Activated CD8-positive, alpha-beta T cell treated with anti-CD3 and anti-CD28 coated beads, Interleukin-2, amount 10 ng/mL, durations not matched to agents 7 days and 5 days (primary cell): ENCODE measurements around the gene COL4A4. TPM values are rescaled to one million over a fixed set of nuclear protein-coding genes. Genes with fewer than 3 reads are reported as not detected.
"Not testable (repeated sequence)": the region's sequence is repeated elsewhere in the genome, so short reads cannot be mapped to it uniquely, and the experiment has no call there.

Source experiments
- ATAC-seq: fragments of 150-1000 bp; cut with Tn5 transposase; one replicate; pipeline ENCODE4 v1.10.0; 2021; ENCODE audit warnings: moderate library complexity
- CTCF ChIA-PET: fragments of 350-600 bp; sonication (Branson Sonifier 250); formaldehyde crosslinking; loops from one replicate; lab custom pipeline; 2021; ENCODE audit warnings: antibody characterized with exemption; lab: Charles Lee
- POLR2A ChIA-PET: fragments of 350-600 bp; sonication (Branson Sonifier 250); formaldehyde crosslinking; loops from one replicate; lab custom pipeline; 2021; ENCODE audit warnings: antibody characterized with exemption; lab: Charles Lee
- DNase-seq: peaks from one replicate; pipeline ENCODE4 v3.0.0-alpha.2; 2020
- H3K27ac Mint-ChIP-seq: one replicate; pipeline ENCODE4 v1.8.0; 2021; ENCODE audit warnings: mild to moderate bottlenecking, mixed read lengths
- H3K27me3 Mint-ChIP-seq: one replicate; pipeline ENCODE4 v1.8.0; 2021; ENCODE audit warnings: low read depth, mixed read lengths
- H3K36me3 Mint-ChIP-seq: one replicate; pipeline ENCODE4 v1.8.0; 2021; ENCODE audit warnings: low read depth, mixed read lengths
- H3K4me1 Mint-ChIP-seq: one replicate; pipeline ENCODE4 v1.8.0; 2021; ENCODE audit warnings: low read depth, mixed read lengths
- H3K4me3 Mint-ChIP-seq: one replicate; pipeline ENCODE4 v1.8.0; 2021; ENCODE audit warnings: mild to moderate bottlenecking, mixed read lengths
- H3K9me3 Mint-ChIP-seq: one replicate; pipeline ENCODE4 v1.8.0; 2022; ENCODE audit warnings: mixed read lengths; ENCODE audit not compliant: insufficient read depth
- total RNA-seq, 2 experiments: library from RNA; stranded (reverse); gene quantifications; one replicate each; pipeline ENCODE4 v1.2.3, GENCODE V29; 2021

The COL4A4 gene
- total RNA-seq, 2 experiments from 2014 or later, result not detected

- Mint-ChIP-seq H3K9me3 (no peaks in the 10 kb centered on the region), H3K4me1 (no peaks in the 10 kb centered on the region), H3K4me3 (no peak overlapping the region), H3K27me3 (peaks cover 5% of the 10 kb centered on the region), H3K36me3 (no peaks in the 10 kb centered on the region), H3K27ac (no peak overlapping the region)
- DNase-seq (no peak), ATAC-seq (no peak)
- ChIA-PET CTCF (no interaction called here), POLR2A (no interaction called here)
Observed at GRCh38 chr2:227099340-227099739, 64.7 kb downstream of the COL4A4 start.

DNA sequence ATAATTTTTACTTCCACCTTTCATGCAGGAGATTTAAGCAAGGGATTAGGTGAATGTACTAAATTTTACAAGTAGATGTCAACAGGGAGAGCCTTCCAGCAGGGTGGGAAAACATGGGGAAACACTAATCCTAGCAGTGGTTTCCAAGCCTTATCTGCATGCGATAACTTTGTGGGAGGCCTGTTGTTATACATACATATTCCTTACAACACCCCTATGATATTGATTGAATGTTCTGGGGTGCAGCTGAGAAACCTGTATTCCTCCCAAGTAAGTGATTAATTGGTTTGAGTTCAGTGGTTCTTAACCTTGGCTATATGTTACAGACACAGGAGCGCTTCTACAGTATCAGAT lies 65.9 kb downstream of the COL4A4 start:
- POLR2A ChIA-PET, result no interaction called here
- CTCF ChIA-PET, result no interaction called here
- Mint-ChIP-seq H3K4me3 (no peak overlapping the region), H3K9me3 (no peaks in the 10 kb centered on the region), H3K4me1 (no peaks in the 10 kb centered on the region), H3K27ac (no peak overlapping the region), H3K27me3 (peaks cover 7% of the 10 kb centered on the region), H3K36me3 (no peaks in the 10 kb centered on the region)
- ATAC-seq (no peak), DNase-seq (no peak)

DNA sequence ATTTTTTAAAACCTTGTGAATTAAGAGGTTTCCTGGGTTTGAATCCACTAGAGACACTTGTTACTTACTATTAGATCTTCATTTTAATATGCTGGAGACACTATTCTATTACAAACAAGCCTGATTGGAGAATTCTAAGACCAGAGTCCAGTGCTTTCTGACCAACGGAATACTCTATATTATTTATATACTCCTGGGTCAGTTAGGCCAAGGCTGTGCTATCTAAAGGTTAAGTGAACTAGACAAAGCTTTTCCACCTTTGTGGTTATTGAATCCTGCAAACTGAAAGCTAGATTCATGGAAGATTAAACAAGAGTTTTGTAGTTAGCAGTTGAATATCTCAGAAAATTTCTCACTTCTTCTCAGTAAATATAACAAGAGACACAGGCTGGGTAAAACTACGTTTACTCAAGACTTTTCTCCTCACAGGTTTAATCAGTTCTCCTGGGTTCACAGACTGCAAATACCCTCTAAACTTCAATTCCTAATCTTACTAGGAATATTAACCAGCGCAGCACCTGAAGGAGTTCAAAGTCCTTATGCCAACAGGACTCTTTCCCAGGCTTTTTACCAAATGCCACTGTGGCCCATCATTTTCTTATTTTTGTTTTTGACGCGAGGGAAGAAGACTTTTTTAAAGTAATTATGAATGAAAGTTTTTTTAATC lies 66.4 kb downstream of the COL4A4 start:
- ATAC-seq (no peak), DNase-seq (no peak)
- CTCF ChIA-PET, result no interaction called here
- H3K36me3 Mint-ChIP-seq, result no peaks in the 10 kb centered on the region
- POLR2A ChIA-PET, result no interaction called here
- no peak overlapping the region for H3K4me3 Mint-ChIP-seq
- no peak overlapping the region for H3K27ac Mint-ChIP-seq
- H3K4me1 Mint-ChIP-seq, result no peaks in the 10 kb centered on the region
- H3K27me3 Mint-ChIP-seq, result peaks cover 6% of the 10 kb centered on the region
- no peaks in the 10 kb centered on the region for H3K9me3 Mint-ChIP-seq

GRCh38 chr2:227095346-227095745 lies 68.7 kb downstream of the COL4A4 start:
- H3K4me1 Mint-ChIP-seq, result no peaks in the 10 kb centered on the region
- POLR2A ChIA-PET, result no interaction called here
- peaks cover 6% of the 10 kb centered on the region for H3K27me3 Mint-ChIP-seq
- ATAC-seq (no peak), DNase-seq (no peak)
- CTCF ChIA-PET, result interaction anchor here (0.6 to 1.1 kb wide), 2 partner anchors 11 to 143 kb away, joined by 3 read pairs; no protein-coding TSS in a partner anchor
- H3K9me3 Mint-ChIP-seq, result no peaks in the 10 kb centered on the region
- no peaks in the 10 kb centered on the region for H3K36me3 Mint-ChIP-seq
- no peak overlapping the region for H3K4me3 Mint-ChIP-seq
- H3K27ac Mint-ChIP-seq, result no peak overlapping the region

- no peak for ATAC-seq
Observed at GRCh38 chr2:227082286-227082685, 81.7 kb downstream of the COL4A4 start.

DNA sequence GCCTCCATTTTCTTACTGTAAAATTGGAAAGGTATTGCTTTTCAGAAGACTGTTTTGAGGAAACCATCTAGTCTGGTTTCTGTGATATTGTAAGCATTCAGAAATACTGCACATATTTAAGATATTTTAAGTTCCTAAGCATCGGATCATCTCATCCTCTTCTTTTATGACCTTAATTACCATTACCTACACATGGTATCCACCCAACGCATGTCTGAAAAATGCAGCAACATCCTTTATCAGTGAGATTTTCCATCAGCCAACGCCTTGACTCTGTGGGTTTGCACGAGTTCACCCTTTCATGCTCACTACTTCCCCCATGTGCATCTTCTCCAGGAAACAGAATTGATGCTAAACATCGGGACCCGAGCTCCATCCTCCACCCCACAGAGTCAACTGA lies 84.3 kb downstream of the COL4A4 start:
- no peak for ATAC-seq

More at GRCh38 chr2:227082286-227082685, 81.7 kb downstream of the COL4A4 start:
- no peak overlapping the region for H3K4me3 Mint-ChIP-seq
- CTCF ChIA-PET, result no interaction called here
- no peak overlapping the region for H3K27ac Mint-ChIP-seq
- peaks cover 3% of the 10 kb centered on the region for H3K27me3 Mint-ChIP-seq
- no peaks in the 10 kb centered on the region for H3K36me3 Mint-ChIP-seq
- H3K9me3 Mint-ChIP-seq, result no peaks in the 10 kb centered on the region
- DNase-seq, result no peak
- H3K4me1 Mint-ChIP-seq, result no peaks in the 10 kb centered on the region
- POLR2A ChIA-PET, result no interaction called here

DNA sequence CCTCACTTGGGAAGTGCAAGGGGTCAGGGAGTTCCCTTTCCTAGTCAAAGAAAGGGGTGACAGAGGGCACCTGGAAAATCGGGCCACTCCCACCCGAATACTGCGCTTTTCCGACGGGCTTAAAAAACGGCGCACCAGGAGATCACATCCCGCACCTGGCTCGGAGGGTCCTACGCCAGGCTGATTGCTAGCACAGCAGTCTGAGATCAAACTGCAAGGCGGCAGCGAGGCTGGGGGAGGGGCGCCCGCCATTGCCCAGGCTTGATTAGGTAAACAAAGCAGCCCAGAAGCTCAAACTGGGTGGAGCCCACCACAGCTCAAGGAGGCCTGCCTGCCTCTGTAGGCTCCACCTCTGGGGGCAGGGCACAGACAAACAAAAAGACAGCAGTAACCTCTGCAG lies 98.9 kb downstream of the COL4A4 start:
- ATAC-seq, H3K9me3 Mint-ChIP-seq, CTCF ChIA-PET, POLR2A ChIA-PET, DNase-seq, H3K36me3 Mint-ChIP-seq, H3K27me3 Mint-ChIP-seq, H3K27ac Mint-ChIP-seq, H3K4me3 Mint-ChIP-seq, H3K4me1 Mint-ChIP-seq: not testable (repeated sequence)

More for the DNA sequence above, 84.3 kb downstream of the COL4A4 start:
- ChIA-PET POLR2A (no interaction called here), CTCF (no interaction called here)
- no peak for DNase-seq
- Mint-ChIP-seq H3K36me3 (no peaks in the 10 kb centered on the region), H3K27me3 (peaks cover 6% of the 10 kb centered on the region), H3K4me3 (no peak overlapping the region), H3K9me3 (no peaks in the 10 kb centered on the region), H3K4me1 (no peaks in the 10 kb centered on the region), H3K27ac (no peak overlapping the region)

DNA sequence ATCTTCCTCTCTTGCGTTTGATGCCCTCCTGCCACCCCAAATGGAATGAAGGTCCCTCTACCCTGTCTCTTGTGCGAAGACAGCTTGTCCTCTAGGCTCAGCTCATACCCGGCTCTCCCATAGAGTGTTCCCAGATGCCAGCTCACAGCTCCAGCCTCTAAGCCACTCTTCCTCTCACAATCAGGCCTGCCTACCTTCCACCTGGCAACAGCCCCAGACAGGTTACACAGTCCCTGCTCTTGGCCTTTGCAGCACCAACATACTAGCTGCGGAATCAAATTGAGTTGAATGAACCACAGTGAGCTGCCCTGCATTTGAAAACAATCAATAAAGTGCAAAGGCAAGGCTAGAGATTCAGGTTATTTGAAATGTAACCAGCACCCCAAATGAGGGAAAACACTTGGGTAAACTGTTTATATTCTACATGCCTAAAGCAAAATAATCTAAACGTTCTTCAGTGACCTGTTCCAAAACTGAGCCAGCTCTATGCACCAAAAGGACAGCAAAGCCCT lies 105.1 kb downstream of the COL4A4 start:
- H3K9me3 Mint-ChIP-seq, result no peaks in the 10 kb centered on the region
- no peak overlapping the region for H3K4me3 Mint-ChIP-seq
- H3K4me1 Mint-ChIP-seq, result no peaks in the 10 kb centered on the region
- H3K27ac Mint-ChIP-seq, result no peak overlapping the region
- POLR2A ChIA-PET, result no interaction called here
- peaks cover 5% of the 10 kb centered on the region for H3K27me3 Mint-ChIP-seq
- no peaks in the 10 kb centered on the region for H3K36me3 Mint-ChIP-seq
- CTCF ChIA-PET, result no interaction called here
- no peak for ATAC-seq
- DNase-seq, result no peak

DNA sequence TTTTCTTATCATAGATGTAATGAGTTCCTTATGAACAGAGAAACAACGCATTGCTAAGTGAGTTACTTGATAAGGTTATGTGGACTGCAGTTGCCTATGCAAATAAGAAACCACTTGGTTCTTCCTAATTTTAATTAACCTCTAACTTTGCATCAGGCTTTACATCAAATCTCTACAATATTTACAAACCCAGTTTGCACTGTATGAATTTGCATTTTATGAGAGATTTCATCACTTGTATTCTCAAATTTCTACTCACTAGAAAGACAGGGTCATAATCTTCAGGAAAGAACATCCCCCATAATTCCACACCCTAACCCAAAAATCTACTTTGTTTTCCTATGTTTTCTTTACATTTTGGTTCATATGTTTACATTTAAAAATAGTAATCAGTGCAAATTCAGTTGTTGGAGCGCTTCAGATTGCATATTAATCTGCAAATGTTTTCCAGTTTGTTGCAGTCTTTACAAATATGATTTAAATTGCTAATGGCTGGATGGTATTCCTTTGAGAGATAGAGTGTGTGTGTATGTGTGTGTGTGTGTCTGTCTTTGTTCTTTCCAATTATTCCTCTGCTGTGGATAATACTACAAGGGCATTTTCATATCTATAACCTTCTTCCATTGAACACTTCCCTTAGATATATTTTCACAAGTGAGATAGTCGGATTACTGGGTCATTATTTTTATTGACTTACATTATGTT lies 106.1 kb downstream of the COL4A4 start:
- CTCF ChIA-PET, result no interaction called here
- POLR2A ChIA-PET, result no interaction called here
- H3K9me3 Mint-ChIP-seq, result no peaks in the 10 kb centered on the region
- DNase-seq (no peak), ATAC-seq (no peak)
- H3K36me3 Mint-ChIP-seq, result no peaks in the 10 kb centered on the region
- H3K4me3 Mint-ChIP-seq, result no peak overlapping the region
- peaks cover 5% of the 10 kb centered on the region for H3K27me3 Mint-ChIP-seq
- H3K4me1 Mint-ChIP-seq, result no peaks in the 10 kb centered on the region
- no peak overlapping the region for H3K27ac Mint-ChIP-seq

DNA sequence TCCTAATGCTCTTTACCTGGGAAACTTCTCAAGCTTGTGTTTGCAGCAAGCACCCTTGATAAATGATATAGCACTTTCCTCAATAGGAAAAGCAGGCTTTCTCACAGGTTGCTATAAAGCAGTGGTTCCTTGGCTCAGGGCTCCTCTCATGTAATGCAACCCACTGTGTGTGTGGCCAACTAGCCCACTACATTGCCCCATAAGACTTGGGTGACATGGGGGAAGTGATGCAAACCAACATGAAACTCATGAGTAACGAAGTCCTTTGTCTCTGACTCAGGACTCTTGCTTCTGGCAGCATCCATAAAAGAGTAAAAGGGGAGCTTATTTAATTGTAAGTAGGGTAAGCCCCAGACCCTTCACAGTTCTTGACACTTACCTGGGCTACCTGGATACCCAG lies 106.9 kb downstream of the COL4A4 start:
- no peaks in the 10 kb centered on the region for H3K9me3 Mint-ChIP-seq
- ATAC-seq (no peak), DNase-seq (no peak)
- H3K4me1 Mint-ChIP-seq, result no peaks in the 10 kb centered on the region
- H3K36me3 Mint-ChIP-seq, result no peaks in the 10 kb centered on the region
- H3K27ac Mint-ChIP-seq, result no peak overlapping the region
- H3K27me3 Mint-ChIP-seq, result peaks cover 5% of the 10 kb centered on the region
- ChIA-PET CTCF (no interaction called here), POLR2A (no interaction called here)
- H3K4me3 Mint-ChIP-seq, result no peak overlapping the region

DNA sequence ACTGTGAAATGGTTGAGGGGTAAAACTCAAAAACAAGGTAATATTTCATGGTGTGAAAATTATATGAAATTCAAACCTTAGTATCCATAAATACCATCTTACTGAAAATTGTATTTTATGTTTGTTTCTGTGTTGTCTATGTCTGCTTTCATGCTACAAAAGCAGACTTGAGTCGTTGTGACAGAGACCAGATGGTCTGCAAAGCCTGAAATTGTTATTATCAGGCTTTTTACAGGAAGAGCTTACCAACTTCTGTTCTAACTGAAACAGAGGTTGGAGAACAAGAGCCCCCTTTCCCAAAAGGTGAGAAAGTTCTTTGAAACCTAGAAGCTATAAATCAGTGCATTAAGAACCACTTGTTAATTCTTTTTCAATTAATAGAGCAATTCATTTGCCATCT lies 110.0 kb downstream of the COL4A4 start:
- Mint-ChIP-seq H3K27me3 (peaks cover 8% of the 10 kb centered on the region), H3K36me3 (no peaks in the 10 kb centered on the region), H3K27ac (no peak overlapping the region), H3K9me3 (no peaks in the 10 kb centered on the region), H3K4me3 (no peak overlapping the region), H3K4me1 (no peaks in the 10 kb centered on the region)
- DNase-seq, result no peak
- CTCF ChIA-PET, result no interaction called here
- no peak for ATAC-seq
- POLR2A ChIA-PET, result no interaction called here

DNA sequence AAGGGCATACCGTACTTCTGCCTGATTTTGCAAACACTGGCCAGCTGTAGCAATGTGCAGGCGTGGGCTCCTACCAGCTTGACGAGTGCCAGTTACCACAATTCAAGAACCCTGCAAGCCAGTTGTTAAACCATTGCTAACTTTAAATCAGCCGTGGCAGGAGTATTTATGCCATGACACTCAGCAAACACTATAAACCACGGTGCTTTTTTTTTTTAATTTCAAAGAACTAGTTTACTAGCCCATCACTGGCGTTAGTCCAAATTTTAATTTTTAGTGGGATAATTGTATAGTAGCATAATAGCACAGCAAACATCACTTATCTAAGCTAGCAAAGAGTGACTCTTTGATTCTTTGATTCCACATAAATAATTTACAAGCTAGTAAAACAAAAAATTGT lies 111.1 kb downstream of the COL4A4 start:
- no peak for ATAC-seq
- DNase-seq, result no peak
- POLR2A ChIA-PET, result no interaction called here
- Mint-ChIP-seq H3K4me1 (no peaks in the 10 kb centered on the region), H3K9me3 (no peaks in the 10 kb centered on the region), H3K4me3 (no peak overlapping the region), H3K36me3 (no peaks in the 10 kb centered on the region), H3K27me3 (peaks cover 8% of the 10 kb centered on the region), H3K27ac (no peak overlapping the region)
- CTCF ChIA-PET, result no interaction called here
